GM23338 (cell line): ENCODE measurements around the gene GPR39.

Source experiments
- CTCF ChIP-seq, 2 experiments: fragments of 200-600 bp in 1 of 2; sonication (generic) in 1 of 2; conservative IDR thresholded peaks; 2 replicates each; pipeline versions ENCODE4 v1.5.1 to v1.6.1; 2016 to 2017; ENCODE audit warnings: antibody characterized with exemption in 2 of 2, low read depth in 2 of 2, mild to moderate bottlenecking in 2 of 2, moderate library complexity in 1 of 2
- REST ChIP-seq: IDR thresholded peaks from one replicate; pipeline ENCODE4 v1.6.1; 2018; ENCODE audit warnings: antibody characterized with exemption; ENCODE audit not compliant: unreplicated experiment

GRCh38 chr2:132448331-132448730 lies 31.7 kb downstream of the GPR39 start:
- TF ChIP-seq CTCF (conservative IDR thresholded peaks at IDR 0.05; ENCODE audit: low read depth in 2 of 2) (no peak), REST (no peak)
